ENCODE data around the gene ESPNL.

ESPNL gene

GRCh38 chr2:238102865-238103264 lies 2.7 kb downstream of the ESPNL start:
- Histone ChIP-seq H3K4ac (ENCODE audit: low read depth, low read length) (no peak overlapping the region), H3K18ac (ENCODE audit: low read length) (no peak overlapping the region), H3K27me3 (ENCODE audit: insufficient read depth, low read length, poor library complexity) (no peaks in the 10 kb centered on the region), H2BK15ac (replicated peaks; ENCODE audit: low read depth) (no peak overlapping the region), H2AK5ac (ENCODE audit: low read length) (no peak overlapping the region), H3K79me1 (ENCODE audit: low read length) (no peaks in the 10 kb centered on the region), H3K9ac (ENCODE audit: low read length) (no peak overlapping the region), H3K56ac (ENCODE audit: low read length) (no peak overlapping the region), H3K27ac (ENCODE audit: low read depth, low read length) (no peak overlapping the region), H3K79me2 (ENCODE audit: control insufficient read depth, insufficient read depth, low read length) (no peaks in the 10 kb centered on the region), H4K8ac (ENCODE audit: low read depth, low read length) (no peak overlapping the region), H3K36me3 (ENCODE audit: control insufficient read depth, insufficient read depth, low read length) (no peaks in the 10 kb centered on the region), H2BK5ac (ENCODE audit: low read length) (no peak overlapping the region), H3K4me1 (ENCODE audit: control insufficient read depth, low read depth, low read length) (no peaks in the 10 kb centered on the region), H4K5ac (ENCODE audit: low read length) (no peak overlapping the region), H3K4me3 (ENCODE audit: low read length) (no peak overlapping the region), H3K23ac (ENCODE audit: low read length) (no peak overlapping the region), H3K4me2 (ENCODE audit: low read length) (no peak overlapping the region), H2BK120ac (ENCODE audit: low read depth, low read length) (no peak overlapping the region)
- DNase-seq, result no peak
- no CpG with 5 or more reads among the region's 10 CpGs for WGBS (ENCODE audit: extremely low coverage, insufficient coverage, low lambda C conversion rate)

GRCh38 chr2:238103465-238104225 lies 3.5 kb downstream of the ESPNL start:
- Histone ChIP-seq H2BK120ac (ENCODE audit: low read depth, low read length) (no peak overlapping the region), H3K4me3 (ENCODE audit: low read length) (no peak overlapping the region), H3K4me2 (ENCODE audit: low read length) (no peak overlapping the region), H3K79me2 (ENCODE audit: control insufficient read depth, insufficient read depth, low read length) (no peaks in the 10 kb centered on the region), H3K79me1 (ENCODE audit: low read length) (no peaks in the 10 kb centered on the region), H3K56ac (ENCODE audit: low read length) (no peak overlapping the region), H4K8ac (ENCODE audit: low read depth, low read length) (no peak overlapping the region), H4K5ac (ENCODE audit: low read length) (no peak overlapping the region), H3K9ac (ENCODE audit: low read length) (no peak overlapping the region), H3K4me1 (ENCODE audit: control insufficient read depth, low read depth, low read length) (no peaks in the 10 kb centered on the region), H3K27ac (ENCODE audit: low read depth, low read length) (no peak overlapping the region), H2BK5ac (ENCODE audit: low read length) (no peak overlapping the region), H3K18ac (ENCODE audit: low read length) (no peak overlapping the region), H3K36me3 (ENCODE audit: control insufficient read depth, insufficient read depth, low read length) (no peaks in the 10 kb centered on the region), H3K4ac (ENCODE audit: low read depth, low read length) (no peak overlapping the region), H2BK15ac (replicated peaks; ENCODE audit: low read depth) (no peak overlapping the region), H3K23ac (ENCODE audit: low read length) (no peak overlapping the region), H2AK5ac (ENCODE audit: low read length) (no peak overlapping the region), H3K27me3 (ENCODE audit: insufficient read depth, low read length, poor library complexity) (no peaks in the 10 kb centered on the region)
- WGBS (ENCODE audit: extremely low coverage, insufficient coverage, low lambda C conversion rate), result no CpG with 5 or more reads among the region's 18 CpGs
- no peak for DNase-seq

- Histone ChIP-seq H3K27me3 (ENCODE audit: insufficient read depth, low read length, poor library complexity) (no peaks in the 10 kb centered on the region), H3K36me3 (ENCODE audit: control insufficient read depth, insufficient read depth, low read length) (no peaks in the 10 kb centered on the region), H3K4ac (ENCODE audit: low read depth, low read length) (no peak overlapping the region), H3K9ac (ENCODE audit: low read length) (no peak overlapping the region), H3K79me2 (ENCODE audit: control insufficient read depth, insufficient read depth, low read length) (no peaks in the 10 kb centered on the region), H3K79me1 (ENCODE audit: low read length) (no peaks in the 10 kb centered on the region), H2BK15ac (replicated peaks; ENCODE audit: low read depth) (no peak overlapping the region), H2BK120ac (ENCODE audit: low read depth, low read length) (no peak overlapping the region), H3K23ac (ENCODE audit: low read length) (no peak overlapping the region), H4K5ac (ENCODE audit: low read length) (no peak overlapping the region), H3K56ac (ENCODE audit: low read length) (no peak overlapping the region), H3K4me1 (ENCODE audit: control insufficient read depth, low read depth, low read length) (no peaks in the 10 kb centered on the region), H3K27ac (ENCODE audit: low read depth, low read length) (no peak overlapping the region), H4K8ac (ENCODE audit: low read depth, low read length) (no peak overlapping the region), H3K4me3 (ENCODE audit: low read length) (no peak overlapping the region), H2BK5ac (ENCODE audit: low read length) (no peak overlapping the region), H2AK5ac (ENCODE audit: low read length) (no peak overlapping the region), H3K18ac (ENCODE audit: low read length) (no peak overlapping the region), H3K4me2 (ENCODE audit: low read length) (no peak overlapping the region)
- WGBS (ENCODE audit: extremely low coverage, insufficient coverage, low lambda C conversion rate), result no CpG with 5 or more reads among the region's 14 CpGs
- no peak for DNase-seq
Observed at GRCh38 chr2:238104226-238104690, 4.1 kb downstream of the ESPNL start.

DNA sequence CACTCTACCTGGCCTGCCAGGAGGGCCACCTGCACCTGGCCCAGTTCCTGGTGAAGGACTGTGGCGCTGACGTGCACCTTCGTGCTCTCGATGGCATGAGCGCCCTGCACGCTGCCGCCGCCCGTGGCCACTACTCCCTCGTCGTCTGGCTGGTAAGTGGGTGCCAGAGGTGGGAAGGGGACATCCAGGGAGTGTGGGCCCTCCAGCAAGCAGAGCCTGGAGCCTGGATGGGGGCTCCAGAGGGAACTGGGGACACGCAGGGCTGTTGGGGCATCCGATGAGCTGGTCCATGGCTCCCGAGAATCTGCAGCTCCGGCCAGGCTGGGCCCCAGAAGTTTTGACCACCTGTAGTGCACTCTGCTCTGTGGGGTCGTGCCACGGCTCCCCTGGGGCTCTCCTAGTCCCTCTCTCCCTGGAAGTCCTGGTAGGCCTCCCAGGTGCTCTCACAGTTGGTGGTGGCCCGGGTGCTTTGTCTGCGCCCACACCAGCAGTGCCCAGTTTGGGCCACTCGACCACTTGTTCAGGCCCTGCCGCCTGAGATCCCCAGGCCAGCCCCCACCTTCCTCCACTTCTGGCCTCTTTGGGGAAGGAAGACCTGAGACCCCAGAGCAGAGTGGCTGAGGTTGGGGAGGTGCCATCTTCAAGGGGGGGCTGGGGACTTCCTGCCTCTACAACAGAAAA lies 4.7 kb downstream of the ESPNL start:
- Histone ChIP-seq H4K8ac (ENCODE audit: low read depth, low read length) (no peak overlapping the region), H3K79me2 (ENCODE audit: control insufficient read depth, insufficient read depth, low read length) (no peaks in the 10 kb centered on the region), H3K27ac (ENCODE audit: low read depth, low read length) (no peak overlapping the region), H3K4ac (ENCODE audit: low read depth, low read length) (no peak overlapping the region), H2AK5ac (ENCODE audit: low read length) (no peak overlapping the region), H3K23ac (ENCODE audit: low read length) (no peak overlapping the region), H2BK120ac (ENCODE audit: low read depth, low read length) (no peak overlapping the region), H3K27me3 (ENCODE audit: insufficient read depth, low read length, poor library complexity) (no peaks in the 10 kb centered on the region), H3K18ac (ENCODE audit: low read length) (no peak overlapping the region), H3K4me1 (ENCODE audit: control insufficient read depth, low read depth, low read length) (no peaks in the 10 kb centered on the region), H2BK5ac (ENCODE audit: low read length) (no peak overlapping the region), H3K56ac (ENCODE audit: low read length) (no peak overlapping the region), H3K36me3 (ENCODE audit: control insufficient read depth, insufficient read depth, low read length) (no peaks in the 10 kb centered on the region), H3K4me3 (ENCODE audit: low read length) (no peak overlapping the region), H3K79me1 (ENCODE audit: low read length) (no peaks in the 10 kb centered on the region), H2BK15ac (replicated peaks; ENCODE audit: low read depth) (no peak overlapping the region), H3K4me2 (ENCODE audit: low read length) (no peak overlapping the region), H4K5ac (ENCODE audit: low read length) (no peak overlapping the region), H3K9ac (ENCODE audit: low read length) (no peak overlapping the region)
- WGBS (ENCODE audit: extremely low coverage, insufficient coverage, low lambda C conversion rate), result no CpG with 5 or more reads among the region's 21 CpGs
- DNase-seq, result no peak

DNA sequence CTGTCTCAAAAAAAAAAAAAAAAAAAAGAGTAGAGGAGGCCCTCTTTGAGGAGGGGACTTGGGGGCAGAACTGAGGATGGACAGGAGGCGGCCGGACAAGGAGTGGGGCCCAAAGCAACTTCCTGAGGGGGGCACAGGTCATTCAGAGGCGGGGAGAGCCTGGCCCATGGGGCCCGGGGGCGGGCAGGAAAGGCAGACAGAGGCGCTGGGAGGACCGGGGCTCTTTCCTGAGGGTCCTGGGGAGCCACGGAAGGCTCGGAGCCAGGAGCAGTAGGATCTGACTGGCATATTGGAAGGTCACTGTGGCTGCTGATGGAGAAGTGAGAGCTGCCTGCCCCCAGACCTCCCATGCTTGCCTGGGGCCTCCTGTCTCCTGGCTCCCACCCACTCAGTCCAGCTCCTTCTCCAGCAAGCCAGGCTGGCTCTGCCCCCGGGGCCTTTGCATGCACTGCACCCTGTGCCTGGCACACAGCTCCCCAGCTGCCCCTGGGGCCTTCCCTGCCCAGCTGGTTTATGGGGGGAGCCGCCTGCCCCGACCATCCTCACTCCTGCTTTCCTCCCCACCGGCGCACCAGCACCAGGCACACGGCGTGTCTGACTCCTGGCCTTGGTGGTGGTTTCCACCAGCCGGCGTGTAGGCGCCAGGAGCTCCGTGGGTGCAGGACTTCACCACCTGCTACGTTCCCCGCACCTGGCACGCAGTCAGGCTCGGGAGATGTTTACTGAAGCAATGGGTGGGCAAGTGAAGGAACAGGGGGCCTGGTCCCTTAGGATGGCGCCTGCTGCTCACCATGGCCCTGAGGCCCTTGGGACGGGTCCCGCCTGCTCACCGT lies 5.6 kb downstream of the ESPNL start:
- Histone ChIP-seq H3K9ac (ENCODE audit: low read length) (no peak overlapping the region), H3K4me2 (ENCODE audit: low read length) (no peak overlapping the region), H3K27ac (ENCODE audit: low read depth, low read length) (no peak overlapping the region), H3K18ac (ENCODE audit: low read length) (no peak overlapping the region), H3K79me2 (ENCODE audit: control insufficient read depth, insufficient read depth, low read length) (no peaks in the 10 kb centered on the region), H2BK15ac (replicated peaks; ENCODE audit: low read depth) (no peak overlapping the region), H3K27me3 (ENCODE audit: insufficient read depth, low read length, poor library complexity) (no peaks in the 10 kb centered on the region), H3K23ac (ENCODE audit: low read length) (no peak overlapping the region), H2BK120ac (ENCODE audit: low read depth, low read length) (no peak overlapping the region), H3K36me3 (ENCODE audit: control insufficient read depth, insufficient read depth, low read length) (no peaks in the 10 kb centered on the region), H4K8ac (ENCODE audit: low read depth, low read length) (no peak overlapping the region), H2BK5ac (ENCODE audit: low read length) (no peak overlapping the region), H3K4me1 (ENCODE audit: control insufficient read depth, low read depth, low read length) (no peaks in the 10 kb centered on the region), H3K56ac (ENCODE audit: low read length) (no peak overlapping the region), H3K4me3 (ENCODE audit: low read length) (no peak overlapping the region), H3K4ac (ENCODE audit: low read depth, low read length) (no peak overlapping the region), H2AK5ac (ENCODE audit: low read length) (no peak overlapping the region), H3K79me1 (ENCODE audit: low read length) (no peaks in the 10 kb centered on the region), H4K5ac (ENCODE audit: low read length) (no peak overlapping the region)
- no CpG with 5 or more reads among the region's 28 CpGs for WGBS (ENCODE audit: extremely low coverage, insufficient coverage, low lambda C conversion rate)
- DNase-seq, result no peak

Data from mesendoderm (in vitro differentiated cells).